SW480 (cell line): ENCODE data around the gene TP53RK.
"Not testable (repeated sequence)": the region's sequence is repeated elsewhere in the genome, so short reads cannot be mapped to it uniquely, and the experiment has no call there.

Experiments
- DNase-seq: peaks from one replicate; pipeline ENCODE4 v3.0.0-alpha.2; 2016; ENCODE audit warnings: low spot score

The TP53RK gene

GRCh38 chr20:46683011-46683667, 6.1 kb downstream of the TP53RK start:
- no peak for DNase-seq

- no peak for DNase-seq
Observed at GRCh38 chr20:46682063-46682821, 7.0 kb downstream of the TP53RK start.

GRCh38 chr20:46681032-46681854, 8.0 kb downstream of the TP53RK start:
- DNase-seq: peak; percentile 58

GRCh38 chr20:46680684-46681031, 8.6 kb downstream of the TP53RK start:
- no peak for DNase-seq

- DNase-seq: no peak
Observed at GRCh38 chr20:46678516-46678915, 10.7 kb downstream of the TP53RK start.

- DNase-seq: no peak
Observed at GRCh38 chr20:46677608-46678007, 11.6 kb downstream of the TP53RK start.

GRCh38 chr20:46676649-46677316, 12.5 kb downstream of the TP53RK start:
- not testable (repeated sequence) for DNase-seq

- no peak for DNase-seq
Observed at GRCh38 chr20:46674253-46675083, 14.8 kb downstream of the TP53RK start.

- DNase-seq: no peak
Observed at GRCh38 chr20:46673394-46674252, 15.6 kb downstream of the TP53RK start.

- no peak for DNase-seq
Observed at GRCh38 chr20:46672543-46673148, 16.6 kb downstream of the TP53RK start.

- DNase-seq: no peak
Observed at GRCh38 chr20:46671866-46672542, 17.2 kb downstream of the TP53RK start.

- no peak for DNase-seq
Observed at GRCh38 chr20:46670585-46671584, 18.4 kb downstream of the TP53RK start.

GRCh38 chr20:46670228-46670584, 19.0 kb downstream of the TP53RK start:
- no peak for DNase-seq

- DNase-seq: no peak
Observed at GRCh38 chr20:46666818-46667515, 22.3 kb downstream of the TP53RK start.

GRCh38 chr20:46666306-46666705, 22.9 kb downstream of the TP53RK start:
- DNase-seq: no peak

- DNase-seq: no peak
Observed at GRCh38 chr20:46665602-46666001, 23.6 kb downstream of the TP53RK start.

GRCh38 chr20:46663531-46663930, 25.7 kb downstream of the TP53RK start:
- DNase-seq: no peak

GRCh38 chr20:46661659-46662058, 27.6 kb downstream of the TP53RK start:
- no peak for DNase-seq
